Globus pallidus (tissue), 1 donor: Measurements from ENCODE around the gene SCN3A.

Experiments
- DNase-seq: peaks from one replicate; pipeline ENCODE4 v3.0.0-alpha.2; 2015; ENCODE audit warnings: low spot score

The SCN3A gene

DNA sequence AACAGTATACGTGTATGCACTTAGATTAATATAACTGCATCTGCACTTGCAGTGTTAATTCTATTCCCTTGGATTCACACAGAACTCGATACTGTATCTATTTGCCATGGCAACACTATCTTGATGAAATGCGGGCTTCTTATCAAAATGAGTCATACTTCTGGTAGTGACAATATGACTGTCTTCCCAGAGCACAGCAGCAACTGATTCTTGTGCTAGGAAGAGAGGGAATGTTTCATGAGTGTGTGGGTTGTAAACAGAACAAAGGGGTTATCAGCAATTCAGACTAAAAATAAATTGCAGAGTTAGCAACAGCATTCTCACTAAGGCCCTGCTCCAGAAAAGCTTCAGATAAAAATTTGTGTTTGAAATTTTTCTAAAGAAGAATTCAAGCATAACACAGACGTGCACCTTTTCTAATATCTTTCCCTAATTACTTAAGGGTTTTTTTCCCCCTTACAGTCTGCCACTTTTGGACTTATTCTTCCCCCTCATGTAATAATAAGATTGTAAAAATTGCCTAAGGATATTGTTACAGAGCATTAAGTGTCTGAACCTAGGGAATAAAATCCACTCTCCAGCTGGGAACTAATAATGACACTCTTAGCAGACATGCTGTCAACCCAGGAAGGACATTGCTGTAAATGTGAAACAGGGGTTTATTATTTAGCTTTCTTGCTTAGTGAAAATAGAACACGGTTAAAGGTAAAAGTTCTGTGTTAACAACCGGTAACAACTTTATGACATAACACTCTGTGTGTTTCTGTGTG lies 148.6 kb downstream of the SCN3A start:
- DNase-seq, result no peak

DNA sequence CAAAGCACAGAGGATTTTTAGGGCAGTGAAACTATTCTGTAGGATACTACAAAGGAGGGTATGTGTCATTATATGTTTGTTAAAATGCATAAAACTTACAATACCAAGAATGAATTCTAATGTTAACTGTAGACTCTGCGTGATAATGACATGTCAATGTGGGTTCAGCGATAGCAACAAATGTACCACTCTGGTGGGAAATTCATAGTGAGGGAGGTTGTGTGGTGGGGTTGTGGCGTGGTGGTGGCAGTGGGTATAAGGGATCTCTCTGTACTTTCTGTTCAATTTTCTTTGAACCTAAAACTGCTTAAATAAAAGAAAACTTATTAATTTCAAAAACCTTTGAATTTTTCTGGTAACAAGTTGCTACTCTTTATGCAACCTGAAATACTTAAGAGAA lies 149.2 kb downstream of the SCN3A start:
- no peak for DNase-seq

DNA sequence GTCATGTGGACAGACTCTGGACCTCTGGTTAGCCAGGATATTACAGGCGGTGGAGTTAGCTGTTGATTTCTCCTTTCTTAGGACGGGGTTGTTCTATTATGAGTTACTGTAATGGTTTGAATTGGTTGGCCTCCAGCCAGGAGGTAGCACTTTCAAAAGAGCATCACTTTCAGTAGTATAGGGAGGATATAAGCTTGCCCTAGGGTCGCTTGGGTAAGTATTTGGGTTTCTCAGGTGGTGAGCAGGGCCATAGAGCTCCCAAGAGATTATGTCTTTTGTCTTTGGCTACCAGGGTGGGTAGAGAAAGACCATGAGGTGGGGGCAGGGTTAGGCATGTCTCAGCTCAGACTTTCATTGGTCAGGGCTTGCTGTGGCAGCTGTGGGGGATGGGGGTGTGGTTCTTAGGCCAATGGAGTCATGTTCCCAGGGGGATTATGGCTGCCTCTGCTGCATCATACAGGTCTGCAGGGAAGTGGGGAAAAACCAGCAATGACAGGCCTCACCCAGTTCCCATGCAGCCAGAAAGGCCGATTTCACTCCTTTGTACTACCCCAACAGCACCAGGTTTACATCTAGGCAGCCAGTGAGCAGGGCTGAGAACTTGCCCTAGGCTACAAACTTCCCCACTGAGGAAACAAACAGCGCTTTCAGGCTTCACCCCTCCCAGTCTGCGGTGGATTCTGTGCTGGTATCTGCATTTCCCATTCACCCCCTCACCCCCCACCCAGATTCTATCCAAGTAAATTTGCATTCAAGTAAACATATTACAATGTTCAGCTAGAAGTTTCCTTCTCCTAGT lies 159.1 kb downstream of the SCN3A start:
- DNase-seq, result no peak
